T follicular helper cell (primary cell): ENCODE measurements around the gene TGFA.

Experiments
- DNase-seq: peaks from one replicate; pipeline ENCODE4 v3.0.0-alpha.2; 2020; ENCODE audit warnings: low read depth

Gene TGFA

GRCh38 chr2:70463581-70463980 is 90.0 kb downstream of the TGFA start:
- no peak for DNase-seq

GRCh38 chr2:70461981-70462876 is 91.4 kb downstream of the TGFA start:
- DNase-seq, result no peak

- no peak for DNase-seq
These were observed 92.2 kb downstream of the TGFA start for GRCh38 chr2:70461414-70461813.

GRCh38 chr2:70460333-70460732 is 93.3 kb downstream of the TGFA start:
- no peak for DNase-seq

GRCh38 chr2:70458661-70459060 is 95.0 kb downstream of the TGFA start:
- no peak for DNase-seq

GRCh38 chr2:70456585-70457495 is 96.8 kb downstream of the TGFA start:
- DNase-seq, result no peak

GRCh38 chr2:70454936-70455544 is 98.6 kb downstream of the TGFA start:
- no peak for DNase-seq

- no peak for DNase-seq
These were observed 102.9 kb downstream of the TGFA start for GRCh38 chr2:70450641-70451250.

GRCh38 chr2:70448041-70448440 is 105.6 kb downstream of the TGFA start:
- no peak for DNase-seq

- no peak for DNase-seq
These were observed 109.9 kb downstream of the TGFA start for GRCh38 chr2:70443726-70444125.

- no peak for DNase-seq
These were observed 110.6 kb downstream of the TGFA start for GRCh38 chr2:70443078-70443465.

- no peak for DNase-seq
These were observed 111.1 kb downstream of the TGFA start for GRCh38 chr2:70442301-70443077.

- no peak for DNase-seq
These were observed 113.0 kb downstream of the TGFA start for GRCh38 chr2:70440621-70441020.

GRCh38 chr2:70435138-70435537 is 118.5 kb downstream of the TGFA start:
- no peak for DNase-seq

- DNase-seq, result no peak
These were observed 120.3 kb downstream of the TGFA start for GRCh38 chr2:70433315-70433714.

GRCh38 chr2:70431716-70432347 is 121.8 kb downstream of the TGFA start:
- no peak for DNase-seq

GRCh38 chr2:70426341-70426740 is 127.3 kb downstream of the TGFA start:
- DNase-seq, result no peak

GRCh38 chr2:70425682-70426301 is 127.8 kb downstream of the TGFA start:
- no peak for DNase-seq

GRCh38 chr2:70420740-70421139 is 132.9 kb downstream of the TGFA start:
- DNase-seq, result no peak

- no peak for DNase-seq
These were observed 133.5 kb downstream of the TGFA start for GRCh38 chr2:70420143-70420542.
